Measurements from ENCODE around the gene CST5. TPM values are rescaled to one million over a fixed set of nuclear protein-coding genes. Genes with fewer than 3 reads are reported as not detected.

Gene CST5
- total RNA-seq, result not detected in 2 replicates

GRCh38 chr20:23879328-23879798 is at the start of gene CST5:
Gene CST5, minus strand, starts transcription at chr20:23879748. Its CDS starts 72 bp downstream, at chr20:23879676.

GRCh38 chr20:23826541-23827021 is 53.0 kb downstream of the CST5 start, which contains the start of gene CST2:
Gene CST2, minus strand, starts transcription at chr20:23826729. Its CDS starts 69 bp downstream, at chr20:23826660.

Other genes with a start within 250 kb of the CST5 start
- gene CST3, start 241.8 kb downstream of the CST5 start, total RNA-seq, result 123 and 135 TPM in 2 replicates
- not detected in 2 replicates for gene CST4, start 190.7 kb downstream of the CST5 start, total RNA-seq
- 0.27 TPM in 1 of 2 replicates, not detected in the other for gene CST1, start 128.8 kb downstream of the CST5 start, total RNA-seq
- gene CST2, start 53.0 kb downstream of the CST5 start, total RNA-seq, result not detected in 2 replicates
- not detected in 2 replicates for gene GGTLC1, start 109.0 kb upstream of the CST5 start, total RNA-seq